ENCODE results near the gene BCOR. TPM values are rescaled to one million over a fixed set of nuclear protein-coding genes. Genes with fewer than 3 reads are reported as not detected.

Gene BCOR
- total RNA-seq, 1 experiment from 2014 or later = 0.68 TPM

- no peaks in the 10 kb centered on the region for H3K36me3 ChIP-seq (ENCODE audit: low read depth)
- H3F3A ChIP-seq (ENCODE audit: insufficient read depth, low read depth) = no peaks in the 10 kb centered on the region
- ChIA-PET CTCF (no interaction called here), POLR2A (ENCODE audit: unreplicated experiment) (no interaction called here)
- H4K20me1 ChIP-seq (ENCODE audit: insufficient read depth) = no peaks in the 10 kb centered on the region
- DNase-seq = peak in 1 of 2 experiments; percentile 64
- no peak overlapping the region for H3K4me3 ChIP-seq
- no TSS peak for BruUV-seq (replicated peaks)
- H3K4me2 ChIP-seq = peak overlapping the region; percentile 28
- H3K27ac ChIP-seq = peak overlapping the region; percentile 47
- no peaks in the 10 kb centered on the region; the same call in 1 of the 2 replicates for H3K4me1 ChIP-seq (replicated peaks; ENCODE audit: insufficient read depth)
- no peaks in the 10 kb centered on the region for H3K9me2 ChIP-seq (ENCODE audit: insufficient read depth)
- intact Hi-C loops (cut with micrococcal nuclease; ENCODE audit: unreplicated experiment) = no loop called here
- H3K27me3 ChIP-seq (ENCODE audit: insufficient read depth, low read depth) = no peaks in the 10 kb centered on the region
- no peaks in the 10 kb centered on the region for H3K9me3 ChIP-seq (ENCODE audit: insufficient read depth, low read depth)
- H2AFZ ChIP-seq = no peak overlapping the region
- H3K79me2 ChIP-seq (ENCODE audit: low read depth) = no peaks in the 10 kb centered on the region
- no peak for TF ChIP-seq CTCF (conservative IDR thresholded peaks at IDR 0.05)
- no peak for TF ChIP-seq EZH2 (IDR thresholded peaks at IDR 0.05; ENCODE audit: low read depth)
Observed at GRCh38 chrX:40132751-40133150, 35.0 kb upstream of the BCOR start.

- ChIA-PET CTCF (no interaction called here), POLR2A (ENCODE audit: unreplicated experiment) (no interaction called here)
- H3K79me2 ChIP-seq (ENCODE audit: low read depth) = no peaks in the 10 kb centered on the region
- no TSS peak for BruUV-seq (replicated peaks)
- H4K20me1 ChIP-seq (ENCODE audit: insufficient read depth) = no peaks in the 10 kb centered on the region
- H3K9me3 ChIP-seq (ENCODE audit: insufficient read depth, low read depth) = no peaks in the 10 kb centered on the region
- no peak overlapping the region for H3K4me3 ChIP-seq
- H3F3A ChIP-seq (ENCODE audit: insufficient read depth, low read depth) = no peaks in the 10 kb centered on the region
- H3K36me3 ChIP-seq (ENCODE audit: low read depth) = no peaks in the 10 kb centered on the region
- H3K4me1 ChIP-seq (replicated peaks; ENCODE audit: insufficient read depth) = no peaks in the 10 kb centered on the region; the same call in 1 of the 2 replicates
- peak overlapping the region; percentile 47; the same call in 1 of the 2 replicates for H3K27ac ChIP-seq
- H3K9me2 ChIP-seq (ENCODE audit: insufficient read depth) = no peaks in the 10 kb centered on the region
- DNase-seq = no peak
- TF ChIP-seq CTCF (conservative IDR thresholded peaks at IDR 0.05) (no peak), EZH2 (IDR thresholded peaks at IDR 0.05; ENCODE audit: low read depth) (no peak)
- H3K4me2 ChIP-seq = no peak overlapping the region
- intact Hi-C loops (cut with micrococcal nuclease; ENCODE audit: unreplicated experiment) = no loop called here
- no peaks in the 10 kb centered on the region for H3K27me3 ChIP-seq (ENCODE audit: insufficient read depth, low read depth)
- H2AFZ ChIP-seq = no peak overlapping the region
Observed at GRCh38 chrX:40131654-40132337, 34.0 kb upstream of the BCOR start.

- H3K27ac ChIP-seq = no peak overlapping the region
- no TSS peak for BruUV-seq (replicated peaks)
- no peaks in the 10 kb centered on the region for H3K79me2 ChIP-seq (ENCODE audit: low read depth)
- H4K20me1 ChIP-seq (ENCODE audit: insufficient read depth) = no peaks in the 10 kb centered on the region
- no peaks in the 10 kb centered on the region for H3K9me2 ChIP-seq (ENCODE audit: insufficient read depth)
- no peak for TF ChIP-seq CTCF (conservative IDR thresholded peaks at IDR 0.05)
- TF ChIP-seq EZH2 (IDR thresholded peaks at IDR 0.05; ENCODE audit: low read depth) = no peak
- no peaks in the 10 kb centered on the region for H3K36me3 ChIP-seq (ENCODE audit: low read depth)
- ChIA-PET POLR2A (ENCODE audit: unreplicated experiment) (no interaction called here), CTCF (no interaction called here)
- H3F3A ChIP-seq (ENCODE audit: insufficient read depth, low read depth) = no peaks in the 10 kb centered on the region
- H2AFZ ChIP-seq = no peak overlapping the region
- 0 out of 2 replicates have a peak overlapping the region, but pooled peaks have one; percentile 31 for H3K4me2 ChIP-seq
- no peak overlapping the region for H3K4me3 ChIP-seq
- H3K9me3 ChIP-seq (ENCODE audit: insufficient read depth, low read depth) = no peaks in the 10 kb centered on the region
- peak in 1 of 2 experiments; percentile 77 for DNase-seq
- no peaks in the 10 kb centered on the region for H3K27me3 ChIP-seq (ENCODE audit: insufficient read depth, low read depth)
- intact Hi-C loops (cut with micrococcal nuclease; ENCODE audit: unreplicated experiment) = no loop called here
- no peaks in the 10 kb centered on the region; the same call in 1 of the 2 replicates for H3K4me1 ChIP-seq (replicated peaks; ENCODE audit: insufficient read depth)
Observed at GRCh38 chrX:40130207-40130606, 32.4 kb upstream of the BCOR start.

Measured in PC-9 (cell line).